WI38 (cell line): Measurements from ENCODE around the gene EXOC4.

Source experiments
- H3K4me3 ChIP-seq: 2 replicates; pipeline ENCODE4 v1.5.1; 2011; ENCODE audit warnings: low read depth, mild to moderate bottlenecking, control low read depth, low read length
- CTCF ChIP-seq: IDR thresholded peaks from 2 replicates; pipeline ENCODE4 v1.5.1; 2012; ENCODE audit warnings: low read depth, mild to moderate bottlenecking, control low read depth, low read length

EXOC4 gene

GRCh38 chr7:133683182-133683454 is 430.2 kb downstream of the EXOC4 start:
- no peak for TF ChIP-seq CTCF
- H3K4me3 ChIP-seq = no peak overlapping the region

GRCh38 chr7:133688483-133689239 is 435.8 kb downstream of the EXOC4 start:
- no peak for TF ChIP-seq CTCF
- no peak overlapping the region for H3K4me3 ChIP-seq

GRCh38 chr7:133690740-133691139 is 437.9 kb downstream of the EXOC4 start:
- TF ChIP-seq CTCF = no peak

GRCh38 chr7:133691727-133692610 is 439.1 kb downstream of the EXOC4 start:
- no peak for TF ChIP-seq CTCF
- no peak overlapping the region for H3K4me3 ChIP-seq

More at GRCh38 chr7:133690740-133691139, 437.9 kb downstream of the EXOC4 start:
- H3K4me3 ChIP-seq = no peak overlapping the region

GRCh38 chr7:133693281-133693680 is 440.4 kb downstream of the EXOC4 start:
- no peak for TF ChIP-seq CTCF
- no peak overlapping the region for H3K4me3 ChIP-seq

- TF ChIP-seq CTCF = no peak
- no peak overlapping the region for H3K4me3 ChIP-seq
Measured at GRCh38 chr7:133696056-133696455, 443.2 kb downstream of the EXOC4 start.

GRCh38 chr7:133697585-133697984 is 444.7 kb downstream of the EXOC4 start:
- no peak for TF ChIP-seq CTCF
- no peak overlapping the region for H3K4me3 ChIP-seq
